HG03354 (cell line): Measurements from ENCODE around the gene CMPK1.

Experiments used
- ATAC-seq: cut with Tn5 transposase; IDR thresholded peaks from one replicate; pipeline ENCODE4 v1.9.1; 2021; ENCODE audit warnings: mild to moderate bottlenecking; ENCODE audit not compliant: unreplicated experiment, poor library complexity, severe bottlenecking

Gene CMPK1

GRCh38 chr1:47417170-47418044 is 83.8 kb downstream of the CMPK1 start:
- no peak for ATAC-seq

GRCh38 chr1:47418122-47418521 is 84.5 kb downstream of the CMPK1 start:
- no peak for ATAC-seq

GRCh38 chr1:47418681-47419325 is 85.2 kb downstream of the CMPK1 start:
- no peak for ATAC-seq

GRCh38 chr1:47420547-47420946 is 87.0 kb downstream of the CMPK1 start:
- ATAC-seq: no peak

- ATAC-seq: no peak
Observed at GRCh38 chr1:47423872-47424271, 90.3 kb downstream of the CMPK1 start.

- ATAC-seq: no peak
Observed at GRCh38 chr1:47424336-47424982, 90.9 kb downstream of the CMPK1 start.
